NK-92 (cell line): ENCODE results near the gene KLHDC9.

Experiments
- DNase-seq: peaks from one replicate; lab custom pipeline; 2025; ENCODE audit not compliant: unreplicated experiment; lab: John Stamatoyannopoulos, UW

Gene KLHDC9

GRCh38 chr1:161074676-161075368, 23.3 kb upstream of the KLHDC9 start:
- DNase-seq: no peak

GRCh38 chr1:161076410-161076809, 21.8 kb upstream of the KLHDC9 start:
- no peak for DNase-seq

- DNase-seq: no peak
These were observed 20.7 kb upstream of the KLHDC9 start for GRCh38 chr1:161077426-161077825.

- no peak for DNase-seq
These were observed 18.6 kb upstream of the KLHDC9 start for GRCh38 chr1:161079436-161080110.

GRCh38 chr1:161080441-161081405, 17.4 kb upstream of the KLHDC9 start:
- DNase-seq: no peak

GRCh38 chr1:161081519-161081918, 16.6 kb upstream of the KLHDC9 start:
- DNase-seq: no peak

- no peak for DNase-seq
These were observed 15.7 kb upstream of the KLHDC9 start for GRCh38 chr1:161082483-161082882.

- no peak for DNase-seq
These were observed 15.0 kb upstream of the KLHDC9 start for GRCh38 chr1:161082996-161083747.

GRCh38 chr1:161083748-161084596, 14.2 kb upstream of the KLHDC9 start:
- no peak for DNase-seq

- no peak for DNase-seq
These were observed 13.6 kb upstream of the KLHDC9 start for GRCh38 chr1:161084597-161084988.

- DNase-seq: no peak
These were observed 13.0 kb upstream of the KLHDC9 start for GRCh38 chr1:161085165-161085564.

GRCh38 chr1:161086457-161086856, 11.7 kb upstream of the KLHDC9 start:
- DNase-seq: no peak

GRCh38 chr1:161088587-161089110, 9.5 kb upstream of the KLHDC9 start:
- DNase-seq: no peak

- no peak for DNase-seq
These were observed 8.8 kb upstream of the KLHDC9 start, which contains the start of gene NECTIN4 for GRCh38 chr1:161089251-161089924. NECTIN4 (minus strand) TSS chr1:161089558; CDS start chr1:161089296, 262 bp downstream.

- no peak for DNase-seq
These were observed 8.2 kb upstream of the KLHDC9 start for GRCh38 chr1:161089938-161090337.

GRCh38 chr1:161090617-161091016, 7.5 kb upstream of the KLHDC9 start:
- no peak for DNase-seq

GRCh38 chr1:161091093-161091492, 7.1 kb upstream of the KLHDC9 start:
- no peak for DNase-seq

GRCh38 chr1:161091796-161092507, 6.2 kb upstream of the KLHDC9 start:
- DNase-seq: no peak
